Subcutaneous adipose tissue (tissue), 4 donors: ENCODE data around the gene LNP1. TPM values are rescaled to one million over a fixed set of nuclear protein-coding genes. Genes with fewer than 3 reads are reported as not detected.

Experiments used
- CTCF ChIP-seq: fragments of 450-650 bp; IDR thresholded peaks from one replicate; pipeline ENCODE4 v1.5.1; 2016; ENCODE audit warnings: low read depth, mild to moderate bottlenecking, control low read depth, antibody characterized with exemption, moderate library complexity
- total RNA-seq, 4 donors: library from RNA; depleted of rRNA; stranded (reverse); fragments of >200 nt; gene quantifications; one replicate each; pipeline ENCODE4 v1.1.0, GENCODE V29; 2016

LNP1 gene
- total RNA-seq, 4 donors from 2014 or later, result 1.4 to 4.3 (median 2.4) TPM

- no peak for TF ChIP-seq CTCF
Observed at GRCh38 chr3:100465892-100466777, 64.8 kb downstream of the LNP1 start.

- no peak for TF ChIP-seq CTCF
Observed at GRCh38 chr3:100467133-100467532, 65.8 kb downstream of the LNP1 start.

GRCh38 chr3:100468676-100469075, 67.3 kb downstream of the LNP1 start:
- TF ChIP-seq CTCF, result no peak

GRCh38 chr3:100470951-100471350, 69.6 kb downstream of the LNP1 start:
- no peak for TF ChIP-seq CTCF

GRCh38 chr3:100471444-100471843, 70.1 kb downstream of the LNP1 start:
- no peak for TF ChIP-seq CTCF

- no peak for TF ChIP-seq CTCF
Observed at GRCh38 chr3:100480081-100480480, 78.7 kb downstream of the LNP1 start.

GRCh38 chr3:100482176-100482575, 80.8 kb downstream of the LNP1 start:
- TF ChIP-seq CTCF, result no peak
